ENCODE data around the gene VWA8.

The VWA8 gene

DNA sequence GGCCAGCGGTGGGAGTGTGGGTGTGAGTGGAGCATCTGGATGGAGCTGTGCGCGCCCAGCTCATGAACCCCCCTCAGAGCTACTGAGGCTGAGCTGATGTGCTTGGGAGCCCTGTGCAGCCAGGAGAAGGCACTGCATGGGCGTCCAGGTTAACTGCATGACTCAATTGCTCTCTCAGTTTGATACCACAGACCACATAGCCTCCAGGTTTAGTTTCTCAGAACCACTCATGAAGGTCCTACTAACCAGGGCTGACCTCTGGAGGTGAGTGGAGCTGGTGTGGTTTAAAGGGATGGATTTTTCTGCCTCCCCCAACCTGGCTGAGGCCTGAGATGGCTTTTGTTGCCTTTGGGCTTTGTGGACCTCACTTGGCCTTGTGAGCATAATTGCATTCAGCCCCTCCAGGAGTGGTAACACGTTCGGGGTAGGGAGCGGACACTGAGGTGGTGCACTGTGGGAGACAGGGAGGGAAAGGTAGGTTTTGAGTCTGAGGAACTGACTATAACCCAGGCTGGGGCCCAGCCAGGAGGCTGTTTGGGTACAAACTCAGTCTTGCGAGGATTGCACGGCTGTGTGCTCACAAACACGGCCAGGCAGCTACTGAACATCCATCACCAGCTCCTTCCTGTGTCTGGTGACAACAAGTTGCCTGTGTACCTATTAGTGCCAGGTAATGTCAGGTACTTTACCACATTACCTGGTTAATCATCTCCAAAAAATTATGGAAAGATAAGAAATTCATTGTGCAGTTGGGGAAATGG is 406.1 kb downstream of the VWA8 start:
- DNase-seq (ENCODE audit: low read depth in 2 of 2), result no peak
- no peak overlapping the region for H3K4me3 ChIP-seq (replicated peaks in 1 of 2; ENCODE audit: low read depth in 2 of 2, low read length in 2 of 2)
- TF ChIP-seq, protein P1, sequence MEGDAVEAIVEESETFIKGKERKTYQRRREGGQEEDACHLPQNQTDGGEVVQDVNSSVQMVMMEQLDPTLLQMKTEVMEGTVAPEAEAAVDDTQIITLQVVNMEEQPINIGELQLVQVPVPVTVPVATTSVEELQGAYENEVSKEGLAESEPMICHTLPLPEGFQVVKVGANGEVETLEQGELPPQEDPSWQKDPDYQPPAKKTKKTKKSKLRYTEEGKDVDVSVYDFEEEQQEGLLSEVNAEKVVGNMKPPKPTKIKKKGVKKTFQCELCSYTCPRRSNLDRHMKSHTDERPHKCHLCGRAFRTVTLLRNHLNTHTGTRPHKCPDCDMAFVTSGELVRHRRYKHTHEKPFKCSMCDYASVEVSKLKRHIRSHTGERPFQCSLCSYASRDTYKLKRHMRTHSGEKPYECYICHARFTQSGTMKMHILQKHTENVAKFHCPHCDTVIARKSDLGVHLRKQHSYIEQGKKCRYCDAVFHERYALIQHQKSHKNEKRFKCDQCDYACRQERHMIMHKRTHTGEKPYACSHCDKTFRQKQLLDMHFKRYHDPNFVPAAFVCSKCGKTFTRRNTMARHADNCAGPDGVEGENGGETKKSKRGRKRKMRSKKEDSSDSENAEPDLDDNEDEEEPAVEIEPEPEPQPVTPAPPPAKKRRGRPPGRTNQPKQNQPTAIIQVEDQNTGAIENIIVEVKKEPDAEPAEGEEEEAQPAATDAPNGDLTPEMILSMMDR (IDR thresholded peaks at IDR 0.05; ENCODE audit: low read depth, low read length), result no peak

DNA sequence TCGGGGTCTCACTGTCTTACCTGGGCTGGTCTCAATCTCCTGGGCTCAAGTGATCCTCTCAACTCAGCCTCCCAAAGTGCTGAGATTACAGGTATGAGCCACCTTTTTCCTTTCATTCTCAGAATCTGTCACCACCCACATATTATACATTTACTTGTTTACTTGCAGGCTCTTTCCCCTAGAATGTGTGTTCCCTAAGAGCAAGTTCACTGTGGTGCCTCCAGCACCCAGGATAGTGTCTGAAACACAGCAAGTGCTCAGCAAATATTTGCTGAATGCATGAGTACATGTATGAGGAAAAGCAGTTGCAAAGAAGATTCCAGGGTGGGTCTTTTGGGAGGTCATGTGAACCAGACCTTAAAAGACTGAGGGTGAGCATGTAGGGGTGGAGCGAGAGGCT is 406.7 kb downstream of the VWA8 start:
- no peak for DNase-seq (ENCODE audit: low read depth in 2 of 2)
- TF ChIP-seq, protein P1 (IDR thresholded peaks at IDR 0.05; ENCODE audit: low read depth, low read length), result no peak
- H3K4me3 ChIP-seq (replicated peaks in 1 of 2; ENCODE audit: low read depth in 2 of 2, low read length in 2 of 2), result no peak overlapping the region

DNA sequence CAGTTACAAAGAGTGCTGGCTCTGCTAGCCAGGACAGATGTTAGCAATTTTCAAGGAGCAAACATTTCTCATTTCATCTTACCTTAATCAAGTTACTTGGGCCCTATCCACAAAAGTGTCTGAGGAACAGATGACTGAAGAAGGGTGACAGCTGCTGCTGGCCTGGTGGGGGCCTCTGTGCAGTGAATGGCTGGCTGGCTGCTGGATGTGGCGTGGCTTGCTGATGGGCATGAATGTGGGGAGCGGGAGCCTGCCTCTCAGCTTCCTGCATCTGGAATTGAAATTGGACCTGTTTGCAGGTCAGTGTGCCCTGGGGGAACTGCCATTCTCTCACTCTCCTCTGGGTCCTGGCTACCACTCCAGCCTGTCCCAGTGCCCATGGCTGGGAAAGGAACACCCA is 408.9 kb downstream of the VWA8 start:
- DNase-seq (ENCODE audit: low read depth in 2 of 2), result no peak
- H3K4me3 ChIP-seq (replicated peaks in 1 of 2; ENCODE audit: low read depth in 2 of 2, low read length in 2 of 2), result no peak overlapping the region
- TF ChIP-seq, protein P1 (IDR thresholded peaks at IDR 0.05; ENCODE audit: low read depth, low read length), result no peak

DNA sequence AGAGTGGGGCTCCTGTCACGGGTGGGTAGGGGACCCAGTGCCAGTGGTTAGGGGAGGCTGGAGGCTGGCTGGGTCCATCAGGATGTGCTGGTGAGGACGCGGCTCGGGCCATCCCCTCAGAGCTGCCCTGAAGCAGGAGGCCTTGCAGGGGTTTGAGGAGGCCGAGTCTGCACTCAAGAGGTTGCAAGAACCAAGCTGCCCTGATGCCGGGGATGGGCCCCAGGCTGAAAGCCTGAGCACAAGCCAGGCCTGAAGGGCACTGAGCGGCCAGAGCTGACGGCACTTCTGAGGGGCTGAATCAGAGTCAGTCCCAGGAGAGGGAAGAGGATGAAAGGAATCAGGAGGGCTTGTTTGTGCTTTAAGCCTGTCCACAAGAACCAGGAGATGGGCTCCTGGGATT is 410.6 kb downstream of the VWA8 start:
- no peak for DNase-seq (ENCODE audit: low read depth in 2 of 2)
- H3K4me3 ChIP-seq (replicated peaks in 1 of 2; ENCODE audit: low read depth in 2 of 2, low read length in 2 of 2), result no peak overlapping the region
- TF ChIP-seq, protein P1 (IDR thresholded peaks at IDR 0.05; ENCODE audit: low read depth, low read length), result no peak

DNA sequence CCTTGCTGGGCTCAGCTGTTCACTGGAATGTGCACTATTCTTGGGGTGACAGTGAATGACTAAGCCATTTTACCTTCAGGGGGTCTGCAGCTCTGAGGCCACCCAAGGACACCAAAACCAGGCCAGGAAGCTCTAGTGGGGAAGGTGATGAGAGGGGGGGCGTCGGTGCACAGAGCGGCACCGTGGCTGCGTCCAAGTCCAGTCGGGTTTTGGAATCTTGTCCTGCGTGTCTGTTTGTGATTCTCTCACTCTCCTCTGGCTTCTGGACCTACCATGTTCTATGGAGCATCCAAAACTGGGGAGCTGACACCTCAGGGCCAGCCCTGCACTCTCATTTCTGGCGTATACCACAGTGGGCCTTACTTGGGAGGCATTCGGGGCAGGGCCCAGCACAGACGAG is 411.4 kb downstream of the VWA8 start:
- TF ChIP-seq, protein P1 (IDR thresholded peaks at IDR 0.05; ENCODE audit: low read depth, low read length), result no peak
- DNase-seq (ENCODE audit: low read depth in 2 of 2), result no peak
- no peak overlapping the region for H3K4me3 ChIP-seq (replicated peaks in 1 of 2; ENCODE audit: low read depth in 2 of 2, low read length in 2 of 2)

DNA sequence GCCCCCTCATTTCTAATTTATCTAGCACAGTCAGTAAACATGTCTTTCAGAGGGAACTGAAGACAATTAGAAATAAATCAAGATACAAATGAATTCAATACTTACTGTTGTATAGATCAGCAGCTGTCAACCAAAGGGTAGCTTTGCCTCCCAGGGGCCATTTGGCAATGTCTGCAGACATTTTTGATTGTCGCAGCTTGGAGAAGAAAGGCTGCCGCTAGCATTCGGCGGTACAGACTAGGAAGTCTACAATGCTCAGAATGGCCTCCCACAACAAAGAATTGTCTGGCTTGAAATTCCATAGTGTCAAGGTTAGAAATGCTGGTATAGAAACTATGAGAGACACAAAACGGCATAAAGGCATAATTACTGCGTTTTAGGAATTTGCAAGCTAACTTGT is 412.0 kb downstream of the VWA8 start:
- DNase-seq (ENCODE audit: low read depth in 2 of 2), result no peak
- H3K4me3 ChIP-seq (replicated peaks in 1 of 2; ENCODE audit: low read depth in 2 of 2, low read length in 2 of 2), result no peak overlapping the region
- TF ChIP-seq, protein P1 (IDR thresholded peaks at IDR 0.05; ENCODE audit: low read depth, low read length), result no peak

DNA sequence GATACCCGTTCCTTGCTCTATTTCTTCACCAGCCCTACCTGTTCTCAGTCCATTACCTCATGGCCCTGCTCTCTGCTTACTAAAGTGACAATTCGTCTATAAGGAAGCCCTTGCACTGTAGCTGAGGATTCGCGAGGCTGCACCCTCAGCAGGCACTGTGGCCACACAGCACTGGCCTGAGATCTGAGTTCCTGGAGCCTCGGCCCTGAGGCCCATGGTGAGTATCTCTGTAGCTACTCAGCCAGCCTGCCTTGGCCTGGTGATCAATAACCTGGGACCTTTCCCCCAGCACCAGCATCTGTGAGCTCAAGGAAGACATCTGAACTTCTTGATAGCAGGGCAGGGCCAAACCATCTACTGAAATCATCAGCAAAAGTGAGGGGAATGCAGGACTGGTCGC is 412.9 kb downstream of the VWA8 start:
- TF ChIP-seq, protein P1 (IDR thresholded peaks at IDR 0.05; ENCODE audit: low read depth, low read length), result no peak
- H3K4me3 ChIP-seq (replicated peaks in 1 of 2; ENCODE audit: low read depth in 2 of 2, low read length in 2 of 2), result no peak overlapping the region
- no peak for DNase-seq (ENCODE audit: low read depth in 2 of 2)
